ENCODE results near the gene PERM1. TPM values are rescaled to one million over a fixed set of nuclear protein-coding genes. Genes with fewer than 3 reads are reported as not detected.
A peak's percentile ranks its signal among the peaks of the same experiment; 100 is the strongest.
"Not testable (repeated sequence)": the region's sequence is repeated elsewhere in the genome, so short reads cannot be mapped to it uniquely, and the experiment has no call there.

Gene PERM1
- total and polyA plus RNA-seq, 5 donors, result 44.4 to 112 (median 66.8) TPM

GRCh38 chr1:1013105-1013921 is 31.4 kb upstream of the PERM1 start, which contains the start of gene ISG15:
TSS of gene ISG15 (plus strand) at chr1:1013497. CDS start at chr1:1013574, 77 bp downstream.
- Histone ChIP-seq H3K4me3 (ENCODE audit: low read length) (peak within 1 kb of the TSS; percentile 78), H3K27me3 (ENCODE audit: control insufficient read depth, insufficient read depth) (no peaks in the 10 kb centered on the region), H3K9me3 (ENCODE audit: control insufficient read depth, low read length) (no peaks in the 10 kb centered on the region), H3K27ac (ENCODE audit: low read length) (peak within 1 kb of the TSS; percentile 93), H3K4me1 (ENCODE audit: control insufficient read depth, insufficient read depth, low read length) (no peaks in the 10 kb centered on the region)
- peak; percentile 92 to 98 (median 95) for DNase-seq
- intact Hi-C loops (cut with DNase I), result no loop called here
- ATAC-seq, result peak; percentile 93
- WGBS, result 4% methylated on average over 30 of the region's 30 CpGs

DNA sequence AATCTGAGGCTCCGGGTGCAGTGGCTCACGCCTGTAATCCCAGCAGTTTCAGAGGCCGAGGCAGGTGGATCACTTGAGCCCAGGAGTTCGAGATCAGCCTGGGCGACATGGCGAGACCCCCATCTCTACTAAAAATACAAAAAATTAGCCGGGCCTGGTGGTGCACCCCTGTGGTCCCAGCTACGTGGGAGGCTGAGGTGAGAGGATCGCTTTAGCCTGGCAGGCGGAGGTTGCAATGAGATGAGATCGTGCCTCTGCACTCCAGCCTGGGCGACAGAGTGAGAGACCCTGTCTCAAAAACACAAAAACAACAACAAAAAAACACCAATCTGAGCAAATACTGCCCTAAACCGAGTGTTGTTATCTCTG is 30.8 kb upstream of the PERM1 start:
- H3K27ac ChIP-seq (ENCODE audit: low read length), result peak overlapping the region; percentile 85
- H3K4me1 ChIP-seq (ENCODE audit: control insufficient read depth, insufficient read depth, low read length); ATAC-seq; H3K27me3 ChIP-seq (ENCODE audit: control insufficient read depth, insufficient read depth); intact Hi-C loops (cut with DNase I); H3K9me3 ChIP-seq (ENCODE audit: control insufficient read depth, low read length): not testable (repeated sequence)
- H3K4me3 ChIP-seq (ENCODE audit: low read length), result peak overlapping the region; percentile 78
- peak in 1 of 3 donors; percentile 25 for DNase-seq
- WGBS, result 59% methylated on average over 13 of the region's 13 CpGs

- Histone ChIP-seq H3K27me3 (ENCODE audit: control insufficient read depth, insufficient read depth) (no peaks in the 10 kb centered on the region), H3K4me3 (ENCODE audit: low read length) (no peak overlapping the region), H3K9me3 (ENCODE audit: control insufficient read depth, low read length) (no peaks in the 10 kb centered on the region), H3K27ac (ENCODE audit: low read length) (no peak overlapping the region), H3K4me1 (ENCODE audit: control insufficient read depth, insufficient read depth, low read length) (no peaks in the 10 kb centered on the region)
- ATAC-seq (no peak), DNase-seq (peak in 2 of 3 donors; percentile 21 to 39)
- intact Hi-C loops (cut with DNase I), result no loop called here
- 80% methylated on average over 14 of the region's 14 CpGs for whole genome bisulfite sequencing
Measured at GRCh38 chr1:1011396-1011949, 29.6 kb upstream of the PERM1 start.

DNA sequence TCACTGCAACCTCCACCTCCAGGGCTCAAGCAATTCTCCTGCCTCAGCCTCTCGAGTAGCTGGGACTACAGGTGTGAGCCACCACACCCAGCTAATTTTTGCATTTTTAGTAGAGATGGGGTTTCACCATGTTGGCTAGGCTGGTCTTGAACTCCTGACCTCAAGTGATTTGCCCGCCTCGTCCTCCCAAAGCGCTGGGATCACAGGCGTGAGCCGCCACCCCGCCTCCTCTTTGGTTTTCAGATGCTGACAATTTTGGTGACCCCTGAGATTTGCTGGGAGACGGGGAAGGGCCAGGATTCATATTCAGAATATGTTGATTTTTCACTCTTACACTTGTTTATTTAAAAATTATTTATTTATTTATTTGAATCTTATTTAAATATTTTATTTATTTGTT is 28.2 kb upstream of the PERM1 start:
- ATAC-seq; DNase-seq; H3K4me3 ChIP-seq (ENCODE audit: low read length); intact Hi-C loops (cut with DNase I); H3K9me3 ChIP-seq (ENCODE audit: control insufficient read depth, low read length); H3K4me1 ChIP-seq (ENCODE audit: control insufficient read depth, insufficient read depth, low read length); H3K27me3 ChIP-seq (ENCODE audit: control insufficient read depth, insufficient read depth); H3K27ac ChIP-seq (ENCODE audit: low read length): not testable (repeated sequence)
- 90% methylated on average over 8 of the region's 8 CpGs for WGBS

DNA sequence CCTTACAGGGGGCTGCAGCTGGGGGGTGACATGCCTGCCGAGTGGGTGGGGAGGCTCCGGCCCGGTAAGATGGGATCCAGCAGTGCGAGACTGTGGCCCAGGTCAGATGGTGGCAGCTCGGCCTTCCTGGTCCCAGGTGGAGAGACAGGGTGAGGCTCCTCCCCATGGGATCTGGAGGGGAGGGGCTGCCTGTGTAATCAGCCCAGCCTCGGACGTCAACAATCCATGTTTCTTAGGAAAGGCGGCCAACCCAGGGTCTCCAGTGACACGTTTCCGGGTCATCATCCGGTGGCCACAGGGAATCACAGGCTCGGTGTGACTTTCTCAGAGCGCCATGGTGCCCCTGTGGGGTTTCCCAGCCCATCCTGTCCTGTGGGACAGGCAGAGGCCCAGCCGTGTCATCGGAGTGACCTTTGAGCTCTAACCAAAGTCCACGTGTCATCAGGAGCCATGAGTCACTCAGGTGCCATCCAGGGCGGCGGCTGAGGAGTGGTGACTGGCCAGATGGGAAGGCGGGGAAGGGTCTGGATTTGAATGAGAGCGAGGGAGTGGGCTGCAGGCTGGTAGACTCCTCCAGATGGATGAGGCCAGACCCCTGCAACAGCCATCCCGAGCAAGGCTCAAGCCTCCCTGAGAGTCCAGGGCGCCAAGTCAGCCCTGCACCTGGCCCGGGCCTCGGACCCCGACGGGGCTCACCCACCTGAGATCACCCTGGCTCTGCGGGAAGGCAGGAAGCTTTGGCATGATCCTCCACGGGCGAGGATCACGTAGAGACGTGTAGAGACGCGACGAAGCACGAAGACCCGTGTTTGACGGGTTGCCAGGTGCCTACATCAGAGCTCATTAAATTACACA is 24.6 kb upstream of the PERM1 start:
- no peaks in the 10 kb centered on the region for H3K9me3 ChIP-seq (ENCODE audit: control insufficient read depth, low read length)
- no peak for ATAC-seq
- DNase-seq, result peak in 1 of 3 donors; percentile 43
- no peak overlapping the region for H3K4me3 ChIP-seq (ENCODE audit: low read length)
- WGBS, result 79% methylated on average over 37 of the region's 37 CpGs
- H3K4me1 ChIP-seq (ENCODE audit: control insufficient read depth, insufficient read depth, low read length), result peaks cover 8% of the 10 kb centered on the region
- H3K27me3 ChIP-seq (ENCODE audit: control insufficient read depth, insufficient read depth), result no peaks in the 10 kb centered on the region
- intact Hi-C loops (cut with DNase I), result no loop called here
- no peak overlapping the region for H3K27ac ChIP-seq (ENCODE audit: low read length)

- intact Hi-C loops (cut with DNase I), result no loop called here
- peak in 1 of 3 donors; percentile 19 for DNase-seq
- no peaks in the 10 kb centered on the region for H3K27me3 ChIP-seq (ENCODE audit: control insufficient read depth, insufficient read depth)
Measured at GRCh38 chr1:1005774-1006304, 23.9 kb upstream of the PERM1 start.

DNA sequence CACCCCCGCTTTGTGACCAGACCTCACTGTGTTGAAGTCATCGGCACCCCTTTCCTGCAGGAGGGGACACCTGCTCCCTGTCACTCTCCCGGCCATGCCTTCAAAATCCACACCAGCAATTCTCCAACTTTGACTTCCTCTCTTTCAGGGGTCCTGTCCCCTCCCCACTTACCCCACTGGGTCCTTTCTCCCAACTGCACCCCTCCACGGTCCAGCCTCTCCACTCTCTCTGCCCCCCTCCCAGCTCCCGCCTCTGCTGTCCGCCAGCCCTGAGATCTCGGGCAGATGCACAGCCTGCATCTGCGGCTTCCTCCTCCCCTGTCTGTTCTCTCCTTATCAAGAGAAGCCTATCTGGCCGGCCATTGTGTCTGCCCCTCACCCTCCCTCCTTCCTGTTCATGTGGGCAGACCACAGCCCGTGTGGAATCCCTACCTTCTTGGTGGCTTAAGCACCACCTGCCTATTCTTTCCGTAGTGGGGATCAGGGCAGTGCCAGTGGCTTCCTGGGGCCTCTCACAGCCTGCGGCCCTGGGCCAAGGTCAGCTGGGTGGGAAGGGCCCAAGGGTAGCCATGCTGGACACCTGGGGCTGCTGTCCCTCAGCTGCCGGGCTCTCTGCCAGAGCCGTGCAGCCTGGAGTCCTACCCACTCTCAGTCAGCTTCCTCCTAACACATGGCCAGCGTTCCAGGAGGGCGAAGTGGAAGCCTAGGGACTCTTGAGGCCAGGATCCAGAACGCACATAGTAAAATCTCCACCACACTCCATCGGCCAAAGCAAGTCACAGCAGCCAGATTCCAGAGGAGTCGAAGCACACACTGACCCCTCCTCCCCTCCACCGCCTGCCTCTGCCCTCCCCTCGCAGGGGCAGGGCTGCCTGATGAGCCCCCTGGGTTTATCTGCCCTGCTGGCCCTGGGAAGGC is 23.1 kb upstream of the PERM1 start:
- peak; percentile 49 to 79 (median 78) for DNase-seq
- peaks cover 8% of the 10 kb centered on the region for H3K4me1 ChIP-seq (ENCODE audit: control insufficient read depth, insufficient read depth, low read length)
- H3K27me3 ChIP-seq (ENCODE audit: control insufficient read depth, insufficient read depth), result no peaks in the 10 kb centered on the region
- 14% methylated on average over 21 of the region's 21 CpGs for WGBS
- no peaks in the 10 kb centered on the region for H3K9me3 ChIP-seq (ENCODE audit: control insufficient read depth, low read length)
- no peak overlapping the region for H3K4me3 ChIP-seq (ENCODE audit: low read length)
- intact Hi-C loops (cut with DNase I), result no loop called here
- ATAC-seq, result peak; percentile 14 to 42
- H3K27ac ChIP-seq (ENCODE audit: low read length), result no peak overlapping the region

More at GRCh38 chr1:1005774-1006304, 23.9 kb upstream of the PERM1 start:
- Histone ChIP-seq H3K4me3 (ENCODE audit: low read length) (no peak overlapping the region), H3K9me3 (ENCODE audit: control insufficient read depth, low read length) (no peaks in the 10 kb centered on the region), H3K4me1 (ENCODE audit: control insufficient read depth, insufficient read depth, low read length) (peaks cover 8% of the 10 kb centered on the region), H3K27ac (ENCODE audit: low read length) (no peak overlapping the region)
- 54% methylated on average over 23 of the region's 23 CpGs for WGBS
- ATAC-seq, result no peak

DNA sequence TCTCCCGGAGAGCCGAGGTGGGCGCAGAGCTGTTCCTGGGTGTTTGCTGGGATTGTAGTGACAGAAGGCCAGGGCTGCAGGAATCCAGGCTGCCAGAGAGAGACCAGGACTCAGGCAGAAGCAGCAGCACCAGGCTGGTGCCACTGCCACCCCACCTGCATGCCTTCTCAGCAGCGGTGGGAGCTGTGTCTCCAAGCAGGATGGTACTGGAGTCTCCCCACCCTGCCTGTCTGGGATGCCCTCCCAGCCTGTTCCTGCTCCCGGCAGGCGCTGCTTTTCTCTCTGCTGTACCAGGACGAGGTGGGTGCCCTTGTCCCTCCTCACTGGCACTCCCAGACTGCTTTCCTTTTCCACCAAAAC is 22.5 kb upstream of the PERM1 start:
- Histone ChIP-seq H3K27ac (ENCODE audit: low read length) (no peak overlapping the region), H3K4me1 (ENCODE audit: control insufficient read depth, insufficient read depth, low read length) (peaks cover 8% of the 10 kb centered on the region)

GRCh38 chr1:1003618-1004419 is 21.9 kb upstream of the PERM1 start:
- Histone ChIP-seq H3K9me3 (ENCODE audit: control insufficient read depth, low read length) (no peaks in the 10 kb centered on the region), H3K4me3 (ENCODE audit: low read length) (no peak overlapping the region), H3K4me1 (ENCODE audit: control insufficient read depth, insufficient read depth, low read length) (peaks cover 8% of the 10 kb centered on the region), H3K27me3 (ENCODE audit: control insufficient read depth, insufficient read depth) (no peaks in the 10 kb centered on the region), H3K27ac (ENCODE audit: low read length) (no peak overlapping the region)
- ATAC-seq, result no peak
- intact Hi-C loops (cut with DNase I), result no loop called here
- peak; percentile 18 to 61 (median 54) for DNase-seq
- whole genome bisulfite sequencing, result 86% methylated on average over 22 of the region's 22 CpGs

More for the DNA sequence above, 22.5 kb upstream of the PERM1 start:
- Histone ChIP-seq H3K27me3 (ENCODE audit: control insufficient read depth, insufficient read depth) (no peaks in the 10 kb centered on the region), H3K4me3 (ENCODE audit: low read length) (no peak overlapping the region), H3K9me3 (ENCODE audit: control insufficient read depth, low read length) (no peaks in the 10 kb centered on the region)
- DNase-seq (peak in 1 of 3 donors; percentile 46), ATAC-seq (no peak)
- intact Hi-C loops (cut with DNase I), result no loop called here
- 60% methylated on average over 7 of the region's 7 CpGs for WGBS
